ENCODE data around the gene RAB5IF.

- TF ChIP-seq ZNF133 (CRISPR knock-in tag; IDR thresholded peaks at IDR 0.05) (no peak), ZBTB26 (CRISPR knock-in tag; IDR thresholded peaks at IDR 0.05) (no peak), SIX5 (IDR thresholded peaks at IDR 0.05; ENCODE audit: borderline replicate concordance in 1 of 2, insufficient read depth in 1 of 2, low read depth in 1 of 2, low read length in 2 of 2) (no peak), CTCF (IDR thresholded peaks at IDR 0.05 in 2 of 3, conservative IDR thresholded peaks at IDR 0.05 in 1 of 3; ENCODE audit: insufficient read depth in 2 of 3, low read depth in 1 of 3, low read length in 3 of 3) (no peak), PTBP1 (IDR thresholded peaks at IDR 0.05; ENCODE audit: low read depth, low read length) (no peak), GATAD2A (IDR thresholded peaks at IDR 0.05) (no peak), ZZZ3 (IDR thresholded peaks at IDR 0.05) (no peak), RFX5 (IDR thresholded peaks at IDR 0.05; ENCODE audit: low read depth, low read length) (no peak), TAF15 (IDR thresholded peaks at IDR 0.05; ENCODE audit: low read depth, low read length) (no peak), BHLHE40 (IDR thresholded peaks at IDR 0.05; ENCODE audit: low read length) (no peak), ZNF707 (CRISPR knock-in tag; conservative IDR thresholded peaks at IDR 0.05) (no peak)
Observed at GRCh38 chr20:36634342-36634741, 28.8 kb downstream of the RAB5IF start.

Measured in K562 (cell line).